Measurements from ENCODE around the gene MARCKS. TPM values are rescaled to one million over a fixed set of nuclear protein-coding genes. Genes with fewer than 3 reads are reported as not detected.

Gene MARCKS
- polyA plus RNA-seq, 1 of the 3 experiments (the other 2 are of a cell fraction) = 61.4 TPM

GRCh38 chr6:113901482-113901881, 44.3 kb downstream of the MARCKS start:
- Histone ChIP-seq H4K20me1 (ENCODE audit: insufficient read depth) (no peaks in the 10 kb centered on the region), H3K4me2 (no peak overlapping the region), H3K27ac (ENCODE audit: low read depth in 2 of 2, low read length in 1 of 2) (no peak overlapping the region), H3K79me2 (ENCODE audit: insufficient read depth) (no peaks in the 10 kb centered on the region), H3K9me2 (no peaks in the 10 kb centered on the region), H3K9me3 (no peaks in the 10 kb centered on the region), H3K4me1 (ENCODE audit: control insufficient read depth in 1 of 2, insufficient read depth in 2 of 2, low read depth in 1 of 2, low read length in 1 of 2) (no peaks in the 10 kb centered on the region), H3F3A (replicated peaks; ENCODE audit: insufficient read depth) (no peaks in the 10 kb centered on the region), H3K4me3 (ENCODE audit: low read depth in 2 of 2, low read length in 1 of 2) (no peak overlapping the region), H3K9ac (no peak overlapping the region), H3K27me3 (ENCODE audit: insufficient read depth) (no peaks in the 10 kb centered on the region), H2AFZ (ENCODE audit: low read depth) (no peak overlapping the region; the same call in 1 of the 2 replicates), H3K36me3 (replicated peaks in 1 of 2; ENCODE audit: control insufficient read depth in 1 of 2, insufficient read depth in 2 of 2, low read length in 1 of 2) (no peaks in the 10 kb centered on the region)
- ChIA-PET CTCF (interaction anchor here (0.9 to 1.4 kb wide), 2 partner anchors 43 to 1122 kb away, joined by 5 read pairs; no protein-coding TSS in a partner anchor), POLR2A (no interaction called here)
- no peak for DNase-seq
- WGBS (ENCODE audit: low lambda C conversion rate) = 89% methylated on average over 2 of the region's 2 CpGs
- no peak for TF ChIP-seq CHD2 (IDR thresholded peaks at IDR 0.05; ENCODE audit: low read length, partially characterized antibody)
- no peak for TF ChIP-seq EP300 (IDR thresholded peaks at IDR 0.05; ENCODE audit: borderline replicate concordance in 1 of 2, low read depth in 1 of 2, low read length in 1 of 2)
- TF ChIP-seq TAF1 (IDR thresholded peaks at IDR 0.05; ENCODE audit: borderline replicate concordance, low read depth, low read length) = no peak
- no peak for TF ChIP-seq MEF2A (IDR thresholded peaks at IDR 0.05; ENCODE audit: borderline replicate concordance, low read depth)
- no peak for TF ChIP-seq CTCF (IDR thresholded peaks at IDR 0.05)
- TF ChIP-seq FOXJ3 (CRISPR knock-in tag; IDR thresholded peaks at IDR 0.05) = no peak
- TF ChIP-seq TCF12 (IDR thresholded peaks at IDR 0.05) = no peak

DNA sequence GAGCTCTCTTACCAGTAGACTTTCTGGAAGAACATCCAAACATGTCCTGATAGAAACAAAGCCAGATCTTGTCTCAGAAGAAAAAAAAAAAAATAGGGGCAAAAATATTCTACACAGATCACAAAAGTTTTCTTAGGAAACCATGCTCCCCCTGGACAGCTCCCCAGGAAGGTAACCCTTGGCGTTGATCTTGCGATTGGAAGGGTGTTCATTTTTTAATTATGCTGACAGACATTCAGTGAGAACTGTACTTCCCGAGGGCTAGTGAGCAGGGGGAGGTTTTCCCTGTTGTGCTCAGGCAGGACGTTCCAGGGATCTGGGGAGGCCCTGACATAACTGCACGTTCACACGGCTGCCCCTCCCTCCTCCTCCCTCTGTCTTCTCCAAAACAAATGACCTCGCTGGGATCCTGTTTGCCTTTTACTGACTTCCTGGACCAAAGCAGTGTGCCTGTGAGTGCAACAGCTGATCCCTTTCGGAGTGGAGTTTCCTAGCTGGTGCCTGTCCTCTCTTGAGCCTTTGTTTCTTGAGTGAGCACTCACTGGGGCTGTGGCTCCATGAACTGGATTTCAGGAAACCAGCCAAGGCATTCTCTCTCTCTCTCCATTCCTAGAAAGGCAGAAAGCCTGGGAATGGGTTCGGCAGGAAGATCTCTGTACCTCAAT, 46.7 kb downstream of the MARCKS start:
- no peak for TF ChIP-seq PBX3 (IDR thresholded peaks at IDR 0.05)
- TF ChIP-seq RAD21 (IDR thresholded peaks at IDR 0.05; ENCODE audit: low read length) = no peak
- no peak for TF ChIP-seq RCOR1 (IDR thresholded peaks at IDR 0.05; ENCODE audit: low read length)
- no peak for TF ChIP-seq ELF1 (IDR thresholded peaks at IDR 0.05)
- Histone ChIP-seq H3K4me2 (no peak overlapping the region), H3K27ac (ENCODE audit: low read depth in 2 of 2, low read length in 1 of 2) (no peak overlapping the region), H3K9ac (no peak overlapping the region), H3F3A (replicated peaks; ENCODE audit: insufficient read depth) (no peaks in the 10 kb centered on the region), H4K20me1 (ENCODE audit: insufficient read depth) (no peaks in the 10 kb centered on the region), H3K4me1 (ENCODE audit: control insufficient read depth in 1 of 2, insufficient read depth in 2 of 2, low read depth in 1 of 2, low read length in 1 of 2) (peaks cover 0 to under 1% of the 10 kb centered on the region in 2 experiments; a peak in 1 of 4 replicates), H2AFZ (ENCODE audit: low read depth) (no peak overlapping the region), H3K4me3 (ENCODE audit: low read depth in 2 of 2, low read length in 1 of 2) (no peak overlapping the region), H3K9me2 (no peaks in the 10 kb centered on the region), H3K79me2 (ENCODE audit: insufficient read depth) (no peaks in the 10 kb centered on the region), H3K9me3 (no peaks in the 10 kb centered on the region), H3K27me3 (ENCODE audit: insufficient read depth) (no peaks in the 10 kb centered on the region), H3K36me3 (replicated peaks in 1 of 2; ENCODE audit: control insufficient read depth in 1 of 2, insufficient read depth in 2 of 2, low read length in 1 of 2) (no peaks in the 10 kb centered on the region)
- no peak for DNase-seq
- ChIA-PET POLR2A (no interaction called here), CTCF (interaction anchor here (0.7 to 1.2 kb wide), 2 partner anchors 20 to 63 kb away, joined by 3 to 4 read pairs; no protein-coding TSS in a partner anchor)
- WGBS (ENCODE audit: low lambda C conversion rate) = 86% methylated on average over 9 of the region's 9 CpGs

Measured in SK-N-SH (cell line).